ENCODE measurements around the gene SPOCK1.

The SPOCK1 gene

GRCh38 chr5:137433539-137433938 lies 65.6 kb downstream of the SPOCK1 start:
- TF ChIP-seq REST (IDR thresholded peaks at IDR 0.05; ENCODE audit: insufficient read depth in 1 of 2, low read depth in 2 of 2, low read length in 2 of 2) (no peak), TAF1 (IDR thresholded peaks at IDR 0.05; ENCODE audit: borderline replicate concordance, insufficient read depth, low read length) (no peak), SIN3A (IDR thresholded peaks at IDR 0.05; ENCODE audit: borderline replicate concordance, insufficient read depth, low read length) (no peak), POLR2AphosphoS5 (IDR thresholded peaks at IDR 0.05; ENCODE audit: low read depth, low read length) (no peak), FOXP2 (optimal IDR thresholded peaks at IDR 0.05; ENCODE audit: borderline replicate concordance, extremely low read depth, extremely low read length, insufficient read depth) (no peak)

- TF ChIP-seq TAF1 (IDR thresholded peaks at IDR 0.05; ENCODE audit: borderline replicate concordance, insufficient read depth, low read length) (no peak), FOXP2 (optimal IDR thresholded peaks at IDR 0.05; ENCODE audit: borderline replicate concordance, extremely low read depth, extremely low read length, insufficient read depth) (no peak), SIN3A (IDR thresholded peaks at IDR 0.05; ENCODE audit: borderline replicate concordance, insufficient read depth, low read length) (no peak), REST (IDR thresholded peaks at IDR 0.05; ENCODE audit: insufficient read depth in 1 of 2, low read depth in 2 of 2, low read length in 2 of 2) (no peak), POLR2AphosphoS5 (IDR thresholded peaks at IDR 0.05; ENCODE audit: low read depth, low read length) (no peak)
Observed at GRCh38 chr5:137432376-137432775, 66.8 kb downstream of the SPOCK1 start.

GRCh38 chr5:137431051-137431450 lies 68.1 kb downstream of the SPOCK1 start:
- no peak for TF ChIP-seq POLR2AphosphoS5 (IDR thresholded peaks at IDR 0.05; ENCODE audit: low read depth, low read length)
- TF ChIP-seq FOXP2 (optimal IDR thresholded peaks at IDR 0.05; ENCODE audit: borderline replicate concordance, extremely low read depth, extremely low read length, insufficient read depth), result no peak

- no peak for TF ChIP-seq TAF1 (IDR thresholded peaks at IDR 0.05; ENCODE audit: borderline replicate concordance, insufficient read depth, low read length)
Observed at GRCh38 chr5:137415231-137415681, 83.9 kb downstream of the SPOCK1 start.

- TF ChIP-seq FOXP2 (optimal IDR thresholded peaks at IDR 0.05; ENCODE audit: borderline replicate concordance, extremely low read depth, extremely low read length, insufficient read depth) (no peak), POLR2AphosphoS5 (IDR thresholded peaks at IDR 0.05; ENCODE audit: low read depth, low read length) (no peak), REST (IDR thresholded peaks at IDR 0.05; ENCODE audit: insufficient read depth in 1 of 2, low read depth in 2 of 2, low read length in 2 of 2) (no peak), TAF1 (IDR thresholded peaks at IDR 0.05; ENCODE audit: borderline replicate concordance, insufficient read depth, low read length) (no peak), SIN3A (IDR thresholded peaks at IDR 0.05; ENCODE audit: borderline replicate concordance, insufficient read depth, low read length) (no peak)
Observed at GRCh38 chr5:137414112-137414755, 84.9 kb downstream of the SPOCK1 start.

- no peak for TF ChIP-seq POLR2AphosphoS5 (IDR thresholded peaks at IDR 0.05; ENCODE audit: low read depth, low read length)
- no peak for TF ChIP-seq SIN3A (IDR thresholded peaks at IDR 0.05; ENCODE audit: borderline replicate concordance, insufficient read depth, low read length)
- no peak for TF ChIP-seq REST (IDR thresholded peaks at IDR 0.05; ENCODE audit: insufficient read depth in 1 of 2, low read depth in 2 of 2, low read length in 2 of 2)
- no peak for TF ChIP-seq TAF1 (IDR thresholded peaks at IDR 0.05; ENCODE audit: borderline replicate concordance, insufficient read depth, low read length)
- no peak for TF ChIP-seq FOXP2 (optimal IDR thresholded peaks at IDR 0.05; ENCODE audit: borderline replicate concordance, extremely low read depth, extremely low read length, insufficient read depth)
Observed at GRCh38 chr5:137412136-137412535, 87.0 kb downstream of the SPOCK1 start.
